GM18858 (cell line): ENCODE measurements around the gene MGAT5.

ENCODE experiments used
- ATAC-seq: cut with Tn5 transposase; IDR thresholded peaks from one replicate; pipeline ENCODE4 v1.9.1; 2021; ENCODE audit not compliant: unreplicated experiment

MGAT5 gene

GRCh38 chr2:134359367-134360081 is 105.7 kb downstream of the MGAT5 start:
- ATAC-seq: no peak

GRCh38 chr2:134360745-134361487 is 107.0 kb downstream of the MGAT5 start:
- no peak for ATAC-seq

- ATAC-seq: no peak
These were observed 107.8 kb downstream of the MGAT5 start for GRCh38 chr2:134361648-134362047.

GRCh38 chr2:134362152-134362668 is 108.3 kb downstream of the MGAT5 start:
- ATAC-seq: no peak

GRCh38 chr2:134362740-134363139 is 108.9 kb downstream of the MGAT5 start:
- no peak for ATAC-seq

GRCh38 chr2:134365356-134365755 is 111.5 kb downstream of the MGAT5 start:
- ATAC-seq: no peak

GRCh38 chr2:134366359-134366758 is 112.5 kb downstream of the MGAT5 start:
- no peak for ATAC-seq

- no peak for ATAC-seq
These were observed 113.3 kb downstream of the MGAT5 start for GRCh38 chr2:134367213-134367612.

- no peak for ATAC-seq
These were observed 114.3 kb downstream of the MGAT5 start for GRCh38 chr2:134368009-134368817.

GRCh38 chr2:134369220-134369902 is 115.5 kb downstream of the MGAT5 start:
- ATAC-seq: no peak

- no peak for ATAC-seq
These were observed 117.0 kb downstream of the MGAT5 start for GRCh38 chr2:134370655-134371445.

GRCh38 chr2:134372141-134372540 is 118.3 kb downstream of the MGAT5 start:
- ATAC-seq: no peak

- ATAC-seq: no peak
These were observed 118.8 kb downstream of the MGAT5 start for GRCh38 chr2:134372611-134373131.

- no peak for ATAC-seq
These were observed 122.1 kb downstream of the MGAT5 start for GRCh38 chr2:134375935-134376334.

- ATAC-seq: no peak
These were observed 123.9 kb downstream of the MGAT5 start for GRCh38 chr2:134377730-134378129.

GRCh38 chr2:134379293-134379692 is 125.4 kb downstream of the MGAT5 start:
- no peak for ATAC-seq

GRCh38 chr2:134379722-134380121 is 125.8 kb downstream of the MGAT5 start:
- ATAC-seq: no peak

GRCh38 chr2:134381141-134381540 is 127.3 kb downstream of the MGAT5 start:
- no peak for ATAC-seq

- no peak for ATAC-seq
These were observed 130.3 kb downstream of the MGAT5 start for GRCh38 chr2:134384131-134384530.

- ATAC-seq: no peak
These were observed 131.3 kb downstream of the MGAT5 start for GRCh38 chr2:134385195-134385594.
